SH-SY5Y (cell line): ENCODE data around the gene ALPG.

Experiments used
- GATA2 ChIP-seq: IDR thresholded peaks from 2 replicates; pipeline ENCODE4 v1.6.1; 2011; ENCODE audit warnings: mild to moderate bottlenecking, low read depth, low read length
- GATA3 ChIP-seq: IDR thresholded peaks from 2 replicates; pipeline ENCODE4 v1.6.1; 2011; ENCODE audit warnings: low read depth, mild to moderate bottlenecking, low read length, moderate library complexity

The ALPG gene

DNA sequence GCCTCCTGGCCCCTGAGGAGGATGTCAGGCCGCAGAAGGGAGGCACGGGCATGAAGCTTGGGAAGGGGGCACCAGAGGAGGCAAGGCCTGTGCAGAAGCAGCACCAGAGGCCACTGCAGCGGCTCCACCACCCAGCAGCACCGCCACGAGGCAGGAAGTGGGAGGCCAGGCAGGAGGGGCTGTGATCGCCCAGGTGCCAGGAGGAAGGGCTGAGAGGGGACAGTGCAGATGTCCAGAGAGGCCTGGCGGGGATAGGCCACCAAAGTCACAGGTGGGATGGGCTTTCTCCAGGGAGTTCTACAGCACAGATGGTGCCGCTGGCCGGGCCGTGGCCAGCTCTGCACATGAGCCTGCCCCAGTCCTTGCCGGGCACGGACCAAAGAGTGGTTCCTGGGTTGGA is 43.3 kb downstream of the ALPG start:
- TF ChIP-seq GATA3 (no peak), GATA2 (no peak)

- TF ChIP-seq GATA3 (no peak), GATA2 (no peak)
Observed at GRCh38 chr2:232454630-232455029, 48.0 kb downstream of the ALPG start.

GRCh38 chr2:232455426-232456255 is 49.0 kb downstream of the ALPG start, which contains the start of gene ALPI:
Gene ALPI (plus strand): TSS chr2:232456153. CDS start chr2:232456200, 47 bp downstream.
- TF ChIP-seq GATA3 (no peak), GATA2 (no peak)

- TF ChIP-seq GATA3 = no peak
- no peak for TF ChIP-seq GATA2
Observed at GRCh38 chr2:232456296-232457120, 49.9 kb downstream of the ALPG start.

DNA sequence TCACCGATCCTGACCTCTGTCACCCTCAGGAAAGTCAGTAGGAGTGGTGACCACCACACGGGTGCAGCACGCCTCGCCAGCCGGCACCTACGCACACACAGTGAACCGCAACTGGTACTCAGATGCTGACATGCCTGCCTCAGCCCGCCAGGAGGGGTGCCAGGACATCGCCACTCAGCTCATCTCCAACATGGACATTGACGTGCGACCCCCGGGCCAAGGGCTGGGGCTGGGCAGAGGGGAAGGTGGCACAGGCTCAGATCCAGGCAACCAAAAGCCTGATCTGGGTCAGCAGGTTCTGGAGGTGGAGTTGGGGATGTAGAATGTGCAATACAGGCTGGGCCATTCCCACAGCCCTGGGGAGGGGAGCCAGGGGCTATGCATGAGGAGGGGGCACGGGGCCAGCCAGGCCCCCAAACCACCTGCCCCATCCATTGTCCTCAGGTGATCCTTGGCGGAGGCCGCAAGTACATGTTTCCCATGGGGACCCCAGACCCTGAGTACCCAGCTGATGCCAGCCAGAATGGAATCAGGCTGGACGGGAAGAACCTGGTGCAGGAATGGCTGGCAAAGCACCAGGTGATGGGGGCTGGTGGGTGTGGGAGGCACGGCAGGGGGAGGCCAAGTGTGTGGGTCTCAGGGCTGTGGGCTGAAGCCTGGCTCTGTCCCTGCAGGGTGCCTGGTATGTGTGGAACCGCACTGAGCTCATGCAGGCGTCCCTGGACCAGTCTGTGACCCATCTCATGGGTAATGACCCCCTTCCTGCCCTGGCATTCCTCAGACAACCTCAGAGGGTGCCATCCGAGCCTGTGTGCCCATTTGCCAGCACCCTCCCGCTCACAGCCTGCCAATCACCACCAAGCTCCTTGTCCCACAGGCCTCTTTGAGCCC is 50.7 kb downstream of the ALPG start:
- TF ChIP-seq GATA3 (no peak), GATA2 (no peak)

- TF ChIP-seq GATA3 (no peak), GATA2 (no peak)
Observed at GRCh38 chr2:232458051-232458660, 51.5 kb downstream of the ALPG start.

DNA sequence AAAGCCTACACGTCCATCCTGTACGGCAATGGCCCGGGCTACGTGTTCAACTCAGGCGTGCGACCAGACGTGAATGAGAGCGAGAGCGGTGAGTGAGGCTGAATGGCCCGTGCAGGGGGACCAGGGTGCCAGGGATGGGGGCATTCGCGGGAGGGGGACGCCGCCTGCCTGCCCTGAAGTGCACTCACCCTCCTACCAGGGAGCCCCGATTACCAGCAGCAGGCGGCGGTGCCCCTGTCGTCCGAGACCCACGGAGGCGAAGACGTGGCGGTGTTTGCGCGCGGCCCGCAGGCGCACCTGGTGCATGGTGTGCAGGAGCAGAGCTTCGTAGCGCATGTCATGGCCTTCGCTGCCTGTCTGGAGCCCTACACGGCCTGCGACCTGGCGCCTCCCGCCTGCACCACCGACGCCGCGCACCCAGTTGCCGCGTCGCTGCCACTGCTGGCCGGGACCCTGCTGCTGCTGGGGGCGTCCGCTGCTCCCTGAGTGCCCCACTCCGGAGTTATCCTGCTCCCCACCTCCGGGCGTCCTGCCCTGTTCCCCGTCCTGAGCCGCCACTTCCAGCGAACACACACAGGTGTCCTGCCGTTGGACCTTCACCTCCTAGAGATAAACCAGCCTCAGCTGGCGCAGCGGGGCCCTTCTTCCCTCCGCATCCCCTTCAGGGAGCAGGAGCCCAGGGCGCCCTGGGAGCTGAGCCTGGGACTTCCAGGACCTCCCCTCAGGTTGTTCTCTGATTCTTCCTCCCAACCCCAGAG is 52.2 kb downstream of the ALPG start:
- no peak for TF ChIP-seq GATA2
- TF ChIP-seq GATA3 = no peak

DNA sequence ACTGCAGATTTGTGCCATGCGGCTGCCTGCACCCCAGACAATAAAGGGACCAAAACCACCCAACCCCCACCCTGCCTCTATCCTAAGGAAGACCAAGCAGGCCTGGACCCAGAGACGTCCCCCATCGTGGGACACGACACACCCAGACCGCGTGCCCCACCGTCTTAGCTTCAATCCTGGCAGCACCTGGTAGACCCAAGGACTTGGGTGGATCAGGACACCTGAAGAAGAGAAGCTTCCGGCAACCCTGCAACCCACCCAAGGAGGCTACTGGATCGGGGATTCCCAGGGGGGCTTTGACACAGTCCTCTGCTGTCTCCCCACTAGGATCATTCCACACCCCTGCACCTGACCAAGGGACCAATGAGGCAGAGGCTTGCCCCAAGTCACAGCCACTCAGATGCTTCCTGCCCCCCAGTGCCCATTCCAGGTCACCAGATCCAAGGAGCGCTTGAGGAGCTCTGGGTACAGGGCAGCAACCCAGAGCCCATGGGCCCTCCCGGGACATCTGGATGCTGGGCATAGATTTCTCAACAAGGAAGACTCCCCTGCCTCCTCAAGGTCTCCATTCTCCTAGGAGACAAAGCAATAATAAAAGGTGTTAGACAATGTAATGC is 52.9 kb downstream of the ALPG start:
- TF ChIP-seq GATA3 (no peak), GATA2 (no peak)

DNA sequence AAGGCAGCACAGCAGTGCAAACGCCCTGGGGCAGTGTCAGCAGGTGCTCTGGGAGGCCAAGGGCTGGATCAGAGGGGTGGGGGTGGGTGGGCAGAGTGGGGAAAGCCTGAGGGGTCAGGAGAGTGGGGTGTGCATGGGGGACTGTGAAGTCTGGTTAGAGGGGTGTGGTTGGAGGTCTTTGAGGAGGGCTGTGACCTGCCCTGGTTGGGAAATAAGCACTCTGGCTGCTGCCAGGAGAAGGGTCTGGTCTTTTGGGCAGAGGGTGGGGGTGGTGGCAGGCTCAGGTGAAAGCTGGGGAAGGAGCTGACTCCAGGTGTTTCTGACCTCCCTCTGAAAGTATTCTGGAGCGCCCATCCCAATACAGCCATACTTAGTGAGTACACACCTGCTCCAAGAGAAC is 53.5 kb downstream of the ALPG start:
- no peak for TF ChIP-seq GATA2
- no peak for TF ChIP-seq GATA3
